HFF-Myc (cell line): Measurements from ENCODE around the gene CUTC.

Source experiments
- DNase-seq: peaks from one replicate; pipeline ENCODE4 v3.0.0-alpha.2; 2011; ENCODE audit warnings: low read depth; ENCODE audit errors: extremely low read depth
- H3K4me3 ChIP-seq: replicated peaks from 2 replicates; pipeline ENCODE4 v1.5.1; 2011; ENCODE audit warnings: low read depth, mild to moderate bottlenecking, control low read depth, low read length
- CTCF ChIP-seq: IDR thresholded peaks from 2 replicates; pipeline ENCODE4 v1.5.1; 2012; ENCODE audit warnings: mild to moderate bottlenecking, low read depth, low read length, control low read depth; ENCODE audit errors: missing control alignments

The CUTC gene

GRCh38 chr10:99732033-99732842 lies at the start of gene CUTC, which contains the start of gene COX15:
CUTC (plus strand) TSS chr10:99732234; CDS start chr10:99732349, 115 bp downstream.
COX15 (minus strand) TSS chr10:99732127; CDS start chr10:99732049, 78 bp downstream.
- DNase-seq: peak; percentile 86
- no peak for TF ChIP-seq CTCF
- H3K4me3 ChIP-seq: peak within 1 kb of the TSS; percentile 97

- H3K4me3 ChIP-seq: no peak overlapping the region
- DNase-seq: no peak
- TF ChIP-seq CTCF: no peak
These were observed 49.3 kb upstream of the CUTC start for GRCh38 chr10:99682752-99683151.

- no peak overlapping the region for H3K4me3 ChIP-seq
- no peak for TF ChIP-seq CTCF
- DNase-seq: no peak
These were observed 46.5 kb upstream of the CUTC start for GRCh38 chr10:99685597-99685967.

GRCh38 chr10:99689461-99689860 lies 42.6 kb upstream of the CUTC start:
- H3K4me3 ChIP-seq: no peak overlapping the region
- no peak for DNase-seq
- TF ChIP-seq CTCF: no peak

GRCh38 chr10:99693933-99694583 lies 38.0 kb upstream of the CUTC start:
- TF ChIP-seq CTCF: no peak
- DNase-seq: no peak
- H3K4me3 ChIP-seq: no peak overlapping the region

GRCh38 chr10:99695761-99696160 lies 36.3 kb upstream of the CUTC start:
- no peak for TF ChIP-seq CTCF
- DNase-seq: no peak
- H3K4me3 ChIP-seq: no peak overlapping the region
